Fibroblast of the conjunctiva (primary cell): Measurements from ENCODE around the gene RDH12.

Source experiments
- DNase-seq: peaks from one replicate; pipeline ENCODE4 v3.0.0-alpha.2; 2010; ENCODE audit warnings: low read depth

Gene RDH12

DNA sequence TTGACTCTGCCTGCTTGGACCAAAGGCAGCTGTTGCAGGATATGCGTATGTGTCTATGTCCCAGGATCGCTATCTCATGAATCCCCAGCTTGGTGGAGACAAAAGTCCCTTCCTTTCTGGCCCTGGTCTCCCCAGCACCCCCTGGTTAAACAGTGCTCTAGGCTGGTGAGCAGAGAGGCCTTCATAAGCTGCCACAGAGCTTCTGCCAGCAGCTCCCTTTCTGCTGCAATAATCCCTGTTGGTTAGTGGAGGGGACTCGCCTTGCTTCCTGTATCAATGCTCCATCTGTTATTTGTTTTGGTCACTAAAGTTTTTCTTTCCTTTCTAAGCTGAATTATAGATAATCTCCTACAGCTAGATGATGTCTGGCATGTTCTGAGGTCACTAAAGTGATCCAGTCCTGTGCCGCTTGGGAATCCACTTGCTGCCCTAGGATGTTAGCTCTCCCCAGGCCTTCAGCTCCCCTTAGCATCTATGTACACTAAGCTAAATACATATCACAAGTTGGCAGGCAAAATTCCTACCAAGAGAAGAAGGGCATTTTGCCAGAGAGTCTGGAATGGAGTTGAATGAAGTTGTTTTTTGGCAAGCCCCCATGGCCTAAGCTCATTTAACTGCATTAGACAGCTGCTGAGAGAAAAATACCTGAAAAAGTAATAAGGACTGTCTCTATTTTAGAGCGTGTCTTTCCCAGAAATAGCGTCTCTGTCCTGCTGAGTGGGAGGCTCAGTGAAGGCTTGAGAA lies 47.8 kb downstream of the RDH12 start:
- no peak for DNase-seq

DNA sequence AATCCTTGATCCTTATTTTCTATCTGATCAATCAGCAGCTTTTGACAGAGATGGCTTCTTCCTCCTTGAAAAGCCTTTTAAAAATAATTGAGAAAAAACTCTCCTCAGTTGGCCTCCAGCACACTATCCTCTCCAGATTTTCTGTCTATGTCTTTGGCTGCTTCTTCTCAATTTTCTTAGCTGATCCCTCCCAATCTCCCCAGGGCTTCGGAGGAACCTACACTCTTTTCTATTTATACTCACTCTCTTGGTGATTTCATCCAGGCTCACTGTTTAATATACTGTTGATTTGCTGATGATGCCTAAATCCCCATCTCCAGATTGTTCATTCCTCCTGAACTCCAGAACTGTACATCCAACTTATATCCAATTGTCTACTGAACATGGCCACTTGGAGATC lies 54.8 kb downstream of the RDH12 start:
- no peak for DNase-seq

DNA sequence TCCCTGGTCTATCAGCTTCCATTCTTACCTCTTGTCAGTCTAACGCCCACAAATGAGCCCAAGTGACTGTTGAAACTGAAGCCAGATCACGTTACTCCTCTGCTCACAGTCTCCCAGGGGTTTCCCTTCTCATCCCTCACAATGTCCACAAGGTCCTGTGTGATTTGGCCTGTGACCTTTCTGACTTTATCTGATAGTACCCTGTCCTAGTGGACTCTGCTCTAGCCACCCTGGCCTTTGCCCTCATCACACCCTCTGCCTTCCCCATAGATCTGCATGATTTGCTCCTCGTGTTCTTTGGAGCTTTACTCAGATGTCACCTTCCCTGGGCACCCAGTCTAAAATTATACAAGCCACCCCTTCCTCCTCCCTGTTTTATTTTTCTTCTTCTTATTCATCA lies 55.5 kb downstream of the RDH12 start:
- DNase-seq = no peak

DNA sequence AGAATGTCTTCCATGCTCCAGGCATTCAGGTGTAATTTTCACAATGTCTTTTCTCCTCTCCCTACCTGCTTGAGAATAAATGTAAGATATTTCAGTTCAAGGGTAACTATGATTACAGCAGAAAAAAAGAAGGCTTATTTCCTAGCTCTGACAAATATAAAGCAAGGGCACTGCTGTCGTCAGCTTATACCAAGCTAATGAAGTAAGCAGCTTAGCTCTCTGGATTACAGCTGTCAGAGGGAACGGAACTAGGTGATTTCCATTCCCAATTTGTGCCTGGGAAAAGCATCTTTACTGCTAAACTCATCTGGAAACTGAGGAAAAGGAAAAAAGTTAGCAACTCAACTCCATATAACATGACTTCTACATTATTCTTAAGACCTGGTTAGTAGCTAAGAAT lies 58.2 kb downstream of the RDH12 start:
- DNase-seq = no peak

DNA sequence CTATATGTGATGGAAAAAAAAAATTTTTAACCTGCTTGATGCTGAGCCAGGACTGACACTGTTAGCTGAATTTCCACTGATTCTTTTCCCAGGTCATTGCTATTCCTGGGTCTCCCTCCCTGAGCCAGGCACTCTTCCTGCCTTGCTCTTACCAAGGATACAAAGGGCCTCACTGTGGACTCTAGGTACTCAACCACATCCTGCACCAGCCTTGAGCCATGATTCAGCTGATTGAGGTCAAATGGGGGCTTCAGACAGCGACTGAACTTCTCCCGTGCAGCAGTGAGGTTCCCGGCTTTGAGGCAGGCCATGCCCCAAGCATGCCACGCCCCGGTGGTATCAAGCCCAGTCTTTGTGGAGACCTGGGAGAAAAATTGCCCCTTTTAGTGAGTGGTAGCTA lies 60.4 kb downstream of the RDH12 start:
- DNase-seq = no peak

DNA sequence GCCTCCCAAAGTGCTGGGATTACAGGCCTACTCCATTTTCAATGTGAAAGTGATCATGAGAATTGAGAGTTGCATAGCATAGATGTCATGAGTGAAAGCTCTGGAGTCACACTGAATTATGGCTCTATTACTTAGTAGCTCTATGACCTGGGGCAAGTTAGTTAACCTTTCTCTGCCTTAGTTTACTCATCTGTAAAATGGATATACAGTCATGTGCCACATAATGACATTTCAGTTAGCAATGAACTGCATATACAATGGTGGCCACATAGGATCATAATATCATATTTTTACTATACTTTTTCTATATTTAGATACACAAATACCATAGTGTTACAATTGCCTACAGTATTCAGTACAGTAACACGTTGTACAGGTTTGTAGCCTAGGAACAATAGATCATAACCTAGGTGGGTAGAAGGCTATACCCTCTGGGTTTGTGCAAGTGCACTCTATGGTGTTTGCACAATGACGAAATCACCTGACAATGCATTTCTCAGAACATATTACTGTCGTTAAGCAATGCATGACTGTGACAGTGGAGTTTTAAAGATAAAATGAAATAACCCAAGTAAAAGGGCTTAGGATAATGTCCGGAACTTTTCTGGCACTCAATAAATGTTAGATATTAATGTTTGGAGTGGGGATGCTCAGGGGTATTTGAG lies 61.6 kb downstream of the RDH12 start:
- DNase-seq = no peak

DNA sequence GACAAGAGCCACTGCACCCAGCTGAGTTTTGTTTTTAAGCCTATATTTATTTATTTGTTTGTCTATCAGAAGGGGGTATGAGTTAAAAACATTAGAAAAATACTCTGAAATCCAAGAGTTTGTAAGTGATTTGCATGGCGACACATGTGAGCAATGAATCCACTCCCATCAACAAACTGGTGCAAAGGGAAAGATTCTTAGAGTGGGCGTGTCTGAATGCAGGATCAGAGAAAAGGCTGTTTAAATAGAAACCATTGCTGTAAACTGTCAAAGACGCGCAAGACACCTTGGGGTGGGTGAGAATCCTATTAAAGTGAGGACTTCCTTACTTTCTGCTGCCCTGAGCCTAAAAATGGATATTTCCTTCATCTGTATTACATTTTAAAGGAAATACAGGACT lies 62.8 kb downstream of the RDH12 start:
- DNase-seq = no peak

DNA sequence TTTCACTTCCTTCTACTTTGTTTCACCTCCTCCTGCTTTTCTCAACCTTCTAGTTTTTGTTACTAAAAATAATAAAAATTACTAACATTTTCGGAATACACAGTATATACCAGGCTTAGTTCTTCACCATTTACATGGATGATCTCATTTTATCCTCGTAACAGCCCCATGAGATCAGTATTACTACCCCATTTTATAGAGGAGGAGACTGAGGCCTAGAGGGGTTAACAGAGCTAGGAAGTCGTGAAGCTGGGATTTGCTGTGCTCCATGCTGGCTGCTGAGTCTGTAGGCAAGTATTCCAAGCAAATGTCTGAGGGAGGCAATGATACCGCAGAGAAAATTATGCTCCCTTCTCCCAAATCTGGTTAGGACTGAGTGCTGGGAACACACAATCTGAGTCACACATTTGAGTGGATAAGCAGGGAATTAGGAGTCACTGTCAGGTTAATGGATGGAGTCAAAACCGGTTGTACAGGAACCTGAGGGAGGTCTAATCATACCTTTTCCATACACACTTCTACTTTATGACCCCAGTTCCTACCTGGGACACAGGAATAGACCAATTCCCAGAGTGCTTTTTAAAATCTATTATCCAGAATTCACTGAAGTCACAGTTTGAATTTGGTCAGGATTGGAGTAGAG lies 63.6 kb downstream of the RDH12 start:
- DNase-seq = no peak

DNA sequence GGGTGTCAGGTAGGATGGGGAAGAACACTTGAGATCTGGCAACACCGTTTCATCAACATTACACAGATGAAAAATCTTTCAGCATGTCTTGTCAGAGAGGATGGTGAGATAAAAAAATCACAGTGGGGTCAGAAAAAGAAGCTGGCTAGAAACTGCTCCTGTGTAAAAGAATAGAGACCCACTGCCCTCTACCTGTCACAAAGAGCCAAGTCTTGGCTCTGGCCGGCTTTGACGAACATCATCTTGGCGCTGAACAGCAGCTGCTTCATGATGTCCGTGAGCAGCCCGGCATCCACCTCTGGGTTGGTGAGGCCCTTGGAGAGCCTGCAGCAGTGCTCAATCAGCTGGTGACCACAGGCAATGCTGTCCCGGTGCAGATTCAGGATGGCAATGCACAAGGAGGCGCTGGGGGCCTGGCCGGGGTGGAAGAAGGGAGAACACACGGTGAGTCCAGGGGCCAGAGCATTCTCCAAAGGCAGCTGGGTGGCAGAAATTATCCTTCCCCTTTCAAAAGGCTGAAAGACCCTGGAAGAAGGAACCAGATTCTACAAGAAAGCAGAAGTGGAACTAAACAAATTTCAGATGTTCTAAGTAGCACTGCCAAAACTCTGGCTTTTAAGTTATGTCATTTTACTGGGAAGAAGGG lies 64.5 kb downstream of the RDH12 start:
- no peak for DNase-seq

DNA sequence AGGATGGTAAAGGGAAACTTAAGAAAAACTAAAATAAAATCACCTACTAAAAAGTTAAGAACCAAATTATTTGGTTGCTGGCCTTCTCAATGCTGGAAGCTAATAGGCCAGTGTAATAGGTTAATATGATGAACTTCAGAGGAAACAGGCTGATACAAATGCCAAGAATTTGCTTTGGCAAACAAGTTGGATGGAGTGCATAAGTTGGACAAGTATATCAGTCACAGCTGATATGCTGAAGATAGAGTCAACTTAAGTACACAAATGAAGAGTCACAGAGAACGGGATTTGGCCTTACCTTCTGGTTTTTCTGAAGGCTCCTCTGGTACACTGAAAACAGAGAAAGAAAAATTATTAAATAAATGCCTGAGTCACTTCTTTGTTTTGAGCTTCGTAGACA lies 66.5 kb downstream of the RDH12 start:
- DNase-seq = no peak

DNA sequence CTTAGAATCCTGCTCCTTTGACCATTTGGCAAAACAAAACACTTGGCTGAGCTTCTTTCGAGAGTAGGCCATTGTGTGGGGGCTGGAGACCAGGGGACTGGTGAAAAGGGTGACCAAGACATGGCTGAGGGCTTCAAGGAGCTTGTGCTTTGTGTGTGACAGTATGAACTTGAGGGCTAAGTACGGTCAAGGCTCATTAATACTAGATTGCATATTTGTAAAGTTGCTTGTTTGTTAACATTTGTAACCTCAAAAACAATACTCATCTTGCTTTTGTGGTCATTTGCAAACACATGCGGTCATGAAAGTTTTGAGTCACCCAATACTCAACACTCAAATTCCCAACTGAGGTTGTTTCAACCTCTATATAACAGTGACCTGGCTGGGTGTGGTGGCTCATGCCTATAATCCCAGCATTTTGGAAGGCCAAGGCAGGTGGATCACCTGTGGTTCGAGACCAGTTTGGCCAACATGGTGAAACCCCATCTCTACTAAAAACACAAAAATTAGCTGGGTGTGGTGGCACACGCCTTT lies 72.2 kb downstream of the RDH12 start:
- no peak for DNase-seq

DNA sequence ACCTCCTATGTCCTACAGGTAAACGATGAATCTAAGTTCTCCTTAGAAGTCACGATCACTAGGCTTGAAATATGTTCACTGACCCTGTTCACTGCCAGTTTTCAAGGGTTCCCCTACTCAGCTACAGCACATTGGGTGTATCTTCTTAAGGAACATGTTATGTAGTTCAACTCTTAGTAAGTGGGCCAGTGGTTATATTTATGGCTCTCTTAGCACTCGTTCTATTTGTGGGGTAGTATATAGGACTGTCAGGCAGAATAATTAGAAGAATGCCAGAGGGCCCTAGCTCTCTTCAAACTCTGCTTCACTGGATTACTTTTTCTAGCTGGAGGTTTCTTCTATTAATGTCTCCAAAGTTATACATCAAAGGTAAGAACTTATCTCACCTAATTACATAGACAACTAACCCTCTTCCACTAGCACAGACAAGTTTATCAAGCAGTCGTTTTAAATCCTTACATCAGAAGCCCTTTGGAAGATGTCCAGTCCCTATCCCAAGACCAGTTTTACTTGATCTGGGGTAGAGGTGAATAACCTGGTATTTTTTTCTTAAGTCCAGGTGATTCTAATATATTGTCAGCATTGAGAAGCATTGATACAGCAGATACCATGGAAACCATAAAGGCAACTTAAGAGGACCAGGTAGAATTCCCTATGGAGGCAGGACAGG lies 75.1 kb downstream of the RDH12 start:
- no peak for DNase-seq

DNA sequence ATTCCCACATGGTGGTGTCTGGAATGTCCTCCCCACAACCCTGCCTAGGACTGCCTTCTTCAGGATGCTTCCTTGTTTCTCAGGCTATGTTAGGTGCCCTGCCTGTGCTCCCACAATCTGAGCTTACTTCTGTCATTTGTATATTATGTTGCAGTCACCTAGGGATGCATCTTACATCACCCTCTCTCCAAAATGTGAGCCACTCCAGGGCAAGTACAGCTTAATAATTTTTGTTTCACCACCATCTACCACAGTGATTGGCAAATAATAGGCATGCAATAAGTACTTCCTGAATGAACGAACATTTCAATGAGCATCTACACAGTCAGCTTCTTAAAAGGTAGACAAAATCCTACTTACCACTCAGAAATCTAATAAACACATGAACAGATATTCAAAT lies 77.1 kb downstream of the RDH12 start:
- DNase-seq = no peak

DNA sequence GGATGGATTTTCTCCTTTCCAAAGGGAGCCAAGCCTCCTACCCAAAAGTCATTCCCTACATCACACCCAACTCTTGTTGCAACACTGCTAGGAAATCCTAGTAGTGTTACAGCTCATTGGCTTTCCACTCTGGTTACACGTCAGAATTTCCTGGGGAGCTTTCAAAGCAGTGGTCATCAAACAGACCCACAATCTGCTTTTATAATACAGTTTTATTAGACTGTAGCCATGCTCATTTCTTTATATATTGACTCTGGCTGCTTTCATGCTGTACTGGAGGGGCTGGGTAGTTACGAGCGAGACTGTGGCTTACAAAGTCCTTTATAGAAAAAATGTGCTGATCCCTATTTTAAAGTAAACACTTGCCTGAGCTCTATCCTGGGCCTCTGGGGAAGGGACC lies 80.4 kb downstream of the RDH12 start:
- no peak for DNase-seq
